Measurements from ENCODE around the gene KIAA0513. TPM values are rescaled to one million over a fixed set of nuclear protein-coding genes. Genes with fewer than 3 reads are reported as not detected.
A peak's percentile ranks its signal among the peaks of the same experiment; 100 is the strongest.

KIAA0513 gene
- 11.9 and 17.9 TPM in 2 replicates for total RNA-seq
- 11.4 TPM for polyA plus RNA-seq (2012)

- peak; percentile 95 for DNase-seq (ENCODE audit: low read depth)
These were observed at the start of gene KIAA0513 for GRCh38 chr16:85027349-85027957. Gene KIAA0513, plus strand, starts transcription at chr16:85027795. Its CDS starts 39,277 bp downstream, at chr16:85067072.

DNA sequence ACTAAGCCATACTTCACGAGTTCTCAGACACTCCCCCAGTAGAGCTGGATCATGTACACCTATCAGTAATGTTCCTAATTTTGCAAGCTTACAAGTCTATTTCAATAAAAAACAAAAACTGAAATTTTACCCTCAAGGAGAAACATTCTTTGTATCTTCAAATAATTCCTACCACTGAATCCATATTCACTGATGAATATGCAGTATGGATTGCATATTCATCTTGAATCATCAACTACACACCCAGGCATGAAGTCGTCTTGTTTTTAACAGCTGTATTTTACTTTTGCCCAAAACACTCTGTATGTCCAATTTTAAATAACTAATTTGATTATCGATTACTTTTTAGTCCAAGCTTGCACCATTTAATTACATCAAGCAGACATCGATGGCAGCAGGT is 48.1 kb upstream of the KIAA0513 start:
- no peak for DNase-seq (ENCODE audit: low read depth)

GRCh38 chr16:84982434-84982833 is 45.2 kb upstream of the KIAA0513 start:
- no peak for DNase-seq (ENCODE audit: low read depth)

DNA sequence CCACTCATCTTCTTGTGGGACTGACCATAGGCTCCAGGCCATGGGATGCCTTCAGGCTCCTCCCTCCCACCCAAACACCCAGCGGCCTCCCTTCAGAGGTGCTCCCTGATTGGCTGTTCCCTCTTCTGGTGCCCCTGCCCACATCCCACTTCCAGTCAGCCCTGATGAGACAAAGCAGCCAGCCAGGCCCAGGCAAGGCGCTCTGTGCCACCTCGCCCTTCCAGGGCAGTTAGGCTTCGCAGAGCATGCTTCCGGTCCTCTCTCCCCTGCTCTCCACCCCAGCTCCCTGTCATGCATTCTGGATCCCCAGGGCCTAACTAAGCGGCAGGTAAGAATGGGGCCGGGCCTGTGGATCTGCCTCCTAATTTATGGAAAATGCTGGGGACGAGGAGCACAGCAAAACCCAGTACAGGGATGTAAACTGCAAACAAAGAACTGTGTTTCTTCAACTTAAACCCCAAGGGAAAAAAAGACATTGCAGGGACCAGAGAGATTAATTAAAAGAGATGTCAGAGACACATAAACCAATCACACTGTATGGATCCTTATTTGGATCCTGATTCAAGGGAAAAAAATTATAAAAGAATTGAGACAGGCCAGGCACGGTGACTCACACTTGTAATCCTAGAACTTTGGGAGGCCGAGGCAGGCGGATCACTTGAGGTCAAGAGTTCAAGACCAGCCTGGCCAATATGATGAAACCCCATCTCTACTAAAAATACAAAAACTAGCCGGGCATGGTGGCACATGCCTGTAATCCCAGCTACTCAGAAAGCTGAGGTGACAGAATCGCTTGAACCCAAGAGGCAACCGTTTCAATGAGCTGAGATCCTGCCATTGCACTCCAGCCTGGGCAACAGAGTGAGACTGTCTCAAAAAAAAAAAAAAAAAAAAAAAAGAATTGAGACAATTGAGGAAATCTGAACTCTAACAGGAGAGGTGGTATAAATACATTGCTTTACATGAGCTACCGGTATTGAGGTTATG is 42.2 kb upstream of the KIAA0513 start:
- peak; percentile 79 for DNase-seq (ENCODE audit: low read depth)

- DNase-seq (ENCODE audit: low read depth), result no peak
These were observed 41.5 kb upstream of the KIAA0513 start for GRCh38 chr16:84986102-84986501.

- no peak for DNase-seq (ENCODE audit: low read depth)
These were observed 40.7 kb upstream of the KIAA0513 start for GRCh38 chr16:84986879-84987278.

DNA sequence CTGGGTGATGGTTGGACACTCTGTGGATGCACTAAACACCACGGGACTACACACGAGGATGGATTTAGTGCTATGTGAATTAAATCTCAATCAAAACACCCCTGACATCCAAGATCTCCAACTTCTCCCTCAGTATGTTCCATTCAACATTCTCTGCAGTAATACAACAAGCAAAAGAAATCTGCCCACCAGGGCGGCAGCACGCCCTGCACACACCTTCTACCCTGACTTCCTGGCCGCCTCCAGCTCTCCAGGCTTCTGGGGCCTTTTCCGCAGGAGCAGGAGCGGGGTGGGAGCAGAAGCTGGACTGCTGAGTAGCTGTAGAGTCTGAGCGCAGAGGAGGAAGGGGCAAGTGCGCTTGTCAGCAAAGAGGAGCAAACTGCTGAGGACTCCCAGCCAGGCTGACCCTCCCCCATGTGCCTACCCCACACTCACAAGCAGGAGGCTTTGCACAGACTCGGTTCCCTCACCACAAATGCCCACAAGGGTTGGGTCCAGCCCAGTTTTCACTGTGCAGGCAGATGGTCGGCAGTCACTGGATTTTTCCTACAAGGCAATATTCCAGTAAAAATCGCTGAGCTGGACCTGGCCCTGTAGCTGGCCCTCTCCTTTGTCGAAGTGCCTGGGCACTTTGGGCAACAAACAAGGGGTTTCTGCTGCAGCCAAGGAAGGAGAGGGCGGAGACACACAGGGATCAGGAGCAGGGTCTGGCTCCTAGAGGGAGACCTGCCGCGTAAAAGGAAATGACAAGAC is 39.1 kb upstream of the KIAA0513 start:
- no peak for DNase-seq (ENCODE audit: low read depth)

DNA sequence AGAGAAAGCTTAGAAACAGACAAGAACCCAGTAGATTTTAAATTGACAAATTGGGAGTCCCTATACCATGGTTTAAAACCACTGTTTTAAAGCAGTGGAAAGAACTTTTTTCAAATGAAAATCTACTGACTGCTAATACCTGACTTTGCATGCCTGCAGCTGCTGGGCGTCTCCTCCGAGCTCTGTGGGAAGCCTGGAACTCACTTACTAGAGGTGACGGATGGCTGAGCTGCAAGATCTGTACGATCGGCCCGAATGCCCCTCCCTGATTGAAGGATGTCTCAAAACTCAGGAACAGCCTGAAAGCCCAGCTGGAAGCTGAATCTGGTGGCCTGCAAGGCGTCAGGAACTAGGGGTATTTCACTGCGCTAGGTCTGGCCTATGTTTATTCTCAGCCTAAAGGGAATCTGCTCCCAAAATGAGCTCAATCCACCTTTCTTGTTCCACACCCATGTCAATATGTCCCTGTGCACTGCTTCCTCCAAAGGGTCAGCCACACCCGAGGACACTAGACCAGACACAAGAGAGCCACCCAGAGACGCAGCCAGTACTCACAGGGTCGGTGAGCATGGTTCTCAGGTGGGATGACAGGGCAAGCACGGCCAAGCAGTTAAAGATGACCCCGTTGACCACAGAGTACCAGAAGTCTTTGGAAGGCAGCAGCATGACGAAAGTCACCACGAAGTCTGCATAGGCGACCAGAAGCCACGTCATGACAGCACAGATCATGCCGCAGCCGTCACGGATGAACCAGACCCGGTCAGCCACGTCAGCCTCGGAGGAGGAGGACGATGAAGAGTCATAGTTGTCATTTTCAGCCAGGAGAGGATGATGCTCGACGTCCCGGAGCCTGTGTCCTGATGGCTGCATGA is 37.6 kb upstream of the KIAA0513 start:
- DNase-seq (ENCODE audit: low read depth), result no peak

GRCh38 chr16:84990782-84991181 is 36.8 kb upstream of the KIAA0513 start:
- no peak for DNase-seq (ENCODE audit: low read depth)

DNA sequence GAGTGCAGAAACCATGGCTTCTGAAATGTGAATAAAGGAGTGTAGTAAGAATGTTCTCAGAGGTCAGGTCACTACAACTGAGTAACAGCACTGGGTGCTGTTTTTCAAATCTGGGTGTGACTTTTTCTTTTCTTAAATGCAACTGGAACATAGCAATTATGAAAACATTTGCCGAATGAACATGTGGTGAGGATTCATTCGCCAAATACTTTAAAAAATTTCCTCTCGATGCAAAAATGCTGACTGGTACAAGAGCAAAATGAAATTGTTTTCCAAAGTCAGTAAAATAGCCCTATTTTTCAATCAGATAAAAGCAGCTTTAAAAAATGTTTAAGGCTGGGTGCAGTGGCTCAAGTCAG is 34.9 kb upstream of the KIAA0513 start:
- DNase-seq (ENCODE audit: low read depth), result no peak

- DNase-seq (ENCODE audit: low read depth), result no peak
These were observed 33.7 kb upstream of the KIAA0513 start for GRCh38 chr16:84993926-84994325.

GRCh38 chr16:84995663-84996062 is 31.9 kb upstream of the KIAA0513 start:
- no peak for DNase-seq (ENCODE audit: low read depth)

GRCh38 chr16:84996365-84996764 is 31.2 kb upstream of the KIAA0513 start:
- DNase-seq (ENCODE audit: low read depth), result no peak

- no peak for DNase-seq (ENCODE audit: low read depth)
These were observed 28.4 kb upstream of the KIAA0513 start for GRCh38 chr16:84999200-84999599.

DNA sequence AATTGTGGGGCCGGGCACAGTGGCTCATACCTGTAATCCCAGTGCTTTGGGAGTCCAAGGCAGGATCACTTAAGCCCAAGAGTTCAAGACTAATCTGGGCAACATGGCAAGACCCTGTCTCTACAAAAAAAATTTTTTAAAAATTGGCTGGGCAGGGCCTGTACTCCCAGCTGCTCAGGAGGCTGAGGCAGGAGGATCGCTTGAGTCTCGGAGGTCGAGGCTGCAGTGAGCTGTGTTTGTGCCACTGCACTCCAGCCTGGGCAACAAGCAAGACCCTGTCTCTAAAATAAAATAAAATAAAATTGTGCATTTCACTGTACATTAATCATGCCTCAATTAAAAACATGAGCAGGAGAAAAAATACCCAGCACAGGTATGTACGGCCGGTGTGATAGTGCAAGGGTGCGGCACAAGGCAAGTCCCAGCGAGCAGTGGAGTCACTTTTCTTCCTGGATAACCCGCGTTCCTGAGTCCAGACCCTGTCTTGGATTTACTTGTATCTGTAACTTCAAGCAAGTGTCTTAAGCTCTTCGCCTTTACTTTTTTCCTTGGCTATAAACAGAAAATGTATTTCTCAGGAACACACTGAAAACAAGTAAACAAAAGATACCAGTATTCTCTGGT is 27.6 kb upstream of the KIAA0513 start:
- DNase-seq (ENCODE audit: low read depth), result no peak

GRCh38 chr16:85002099-85002541 is 25.5 kb upstream of the KIAA0513 start:
- no peak for DNase-seq (ENCODE audit: low read depth)

DNA sequence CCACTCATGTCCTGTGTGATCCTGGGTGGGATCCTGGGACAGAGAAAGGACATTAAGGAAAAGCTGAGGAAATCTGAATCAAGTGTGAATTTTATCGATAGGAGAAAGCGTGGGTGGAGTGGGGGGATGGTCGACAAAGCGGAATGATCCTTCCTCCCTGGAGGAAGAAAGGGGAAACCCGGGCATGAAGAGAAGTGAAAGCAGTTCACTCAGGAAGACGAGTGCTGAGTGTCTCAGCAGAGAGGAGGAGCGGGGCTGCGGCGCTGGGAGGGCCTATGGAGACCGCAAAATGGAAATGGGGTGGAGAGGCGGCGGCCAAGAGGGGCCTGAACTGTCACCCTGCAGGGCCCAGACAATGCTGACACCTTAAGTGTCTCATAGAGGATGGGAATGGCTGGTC is 25.0 kb upstream of the KIAA0513 start:
- DNase-seq (ENCODE audit: low read depth), result no peak

- no peak for DNase-seq (ENCODE audit: low read depth)
These were observed 24.5 kb upstream of the KIAA0513 start for GRCh38 chr16:85003076-85003475.

DNA sequence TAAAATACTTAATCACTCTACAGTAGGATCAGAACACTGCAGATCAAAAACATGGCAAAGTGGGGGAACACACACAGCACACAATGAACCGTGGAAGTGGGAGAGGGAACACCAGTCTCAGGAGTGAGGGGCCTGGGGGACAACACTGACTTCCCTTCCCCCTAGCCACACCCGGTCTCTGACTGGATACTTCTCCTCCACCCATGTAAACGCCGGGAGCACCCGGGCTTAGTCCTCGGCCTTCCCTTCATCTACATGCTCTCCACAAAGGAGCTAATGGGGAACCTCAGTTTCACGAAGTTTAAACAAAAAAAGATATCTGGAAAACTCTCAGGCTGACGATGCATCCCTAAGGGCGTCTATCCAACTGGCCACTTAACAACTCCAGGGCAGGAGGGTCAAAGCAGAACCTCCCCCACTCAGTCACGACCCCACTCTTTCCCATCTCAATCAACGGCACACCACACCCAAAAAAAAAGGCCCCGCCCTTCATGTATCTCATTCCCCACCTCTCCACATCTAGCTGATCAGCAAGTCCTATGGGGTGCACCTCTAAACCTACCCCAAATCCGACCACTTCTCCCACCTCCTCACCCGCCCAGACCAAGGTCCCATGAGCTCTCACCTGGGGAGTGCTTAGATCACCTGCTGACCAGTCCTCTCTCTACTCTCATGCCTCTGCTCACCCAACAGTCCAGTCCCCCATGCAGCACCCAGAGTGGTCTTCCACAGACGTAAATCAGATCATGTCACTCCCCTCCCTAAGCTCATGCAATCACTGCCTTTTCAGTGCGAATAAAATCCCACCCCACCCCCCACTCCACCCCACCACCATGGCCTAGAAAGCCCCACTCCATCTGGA is 23.6 kb upstream of the KIAA0513 start:
- DNase-seq (ENCODE audit: low read depth), result no peak

Data from myocyte (in vitro differentiated cells).